Testis (tissue), 2 donors: Measurements from ENCODE around the gene UVRAG.

Source experiments
- POLR2A ChIP-seq: fragments of 450-650 bp; IDR thresholded peaks from one replicate; pipeline ENCODE4 v1.6.1; 2017; ENCODE audit warnings: antibody characterized with exemption, mild to moderate bottlenecking, moderate library complexity
- TF ChIP-seq, protein P1 (sequence below), 3 experiments: fragments of 450-650 bp in 2 of 3; fragments of 200-600 bp in 1 of 3; sonication (generic) in 1 of 3; IDR thresholded peaks; one replicate each; pipeline ENCODE4 v1.5.1; 2016 to 2019; ENCODE audit warnings: antibody characterized with exemption in 3 of 3, mild to moderate bottlenecking in 2 of 3, moderate library complexity in 1 of 3

DNA sequence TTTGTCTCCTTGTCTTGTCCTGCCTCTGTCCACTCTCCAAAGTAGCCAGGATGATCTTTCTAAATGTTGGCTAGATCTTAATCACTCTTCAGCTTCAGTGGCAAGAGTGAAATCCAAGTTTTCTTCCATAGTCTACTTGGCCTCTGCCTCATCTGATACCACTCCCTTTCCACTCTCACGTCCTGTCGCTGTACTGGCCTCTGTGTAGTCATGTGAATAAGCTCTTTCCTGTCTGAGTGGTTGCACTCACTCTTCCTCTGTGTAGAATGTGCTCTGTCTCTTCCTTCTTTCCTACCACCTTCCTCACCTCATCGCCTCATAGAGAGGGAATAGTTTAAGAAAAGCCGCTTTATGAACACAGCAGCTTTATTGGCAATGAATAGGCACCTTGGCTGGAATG, 304.8 kb downstream of the UVRAG start:
- TF ChIP-seq POLR2A = no peak
- TF ChIP-seq, protein P1, sequence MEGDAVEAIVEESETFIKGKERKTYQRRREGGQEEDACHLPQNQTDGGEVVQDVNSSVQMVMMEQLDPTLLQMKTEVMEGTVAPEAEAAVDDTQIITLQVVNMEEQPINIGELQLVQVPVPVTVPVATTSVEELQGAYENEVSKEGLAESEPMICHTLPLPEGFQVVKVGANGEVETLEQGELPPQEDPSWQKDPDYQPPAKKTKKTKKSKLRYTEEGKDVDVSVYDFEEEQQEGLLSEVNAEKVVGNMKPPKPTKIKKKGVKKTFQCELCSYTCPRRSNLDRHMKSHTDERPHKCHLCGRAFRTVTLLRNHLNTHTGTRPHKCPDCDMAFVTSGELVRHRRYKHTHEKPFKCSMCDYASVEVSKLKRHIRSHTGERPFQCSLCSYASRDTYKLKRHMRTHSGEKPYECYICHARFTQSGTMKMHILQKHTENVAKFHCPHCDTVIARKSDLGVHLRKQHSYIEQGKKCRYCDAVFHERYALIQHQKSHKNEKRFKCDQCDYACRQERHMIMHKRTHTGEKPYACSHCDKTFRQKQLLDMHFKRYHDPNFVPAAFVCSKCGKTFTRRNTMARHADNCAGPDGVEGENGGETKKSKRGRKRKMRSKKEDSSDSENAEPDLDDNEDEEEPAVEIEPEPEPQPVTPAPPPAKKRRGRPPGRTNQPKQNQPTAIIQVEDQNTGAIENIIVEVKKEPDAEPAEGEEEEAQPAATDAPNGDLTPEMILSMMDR (IDR thresholded peaks at IDR 0.05) = no peak
